Ammon's horn (tissue), 1 donor: ENCODE measurements around the gene TGFA.

Experiments
- DNase-seq: peaks from one replicate; pipeline ENCODE4 v3.0.0-alpha.2; 2016; ENCODE audit warnings: low spot score

TGFA gene

GRCh38 chr2:70463581-70463980 is 90.0 kb downstream of the TGFA start:
- DNase-seq = no peak

GRCh38 chr2:70461981-70462876 is 91.4 kb downstream of the TGFA start:
- DNase-seq = no peak

GRCh38 chr2:70461414-70461813 is 92.2 kb downstream of the TGFA start:
- no peak for DNase-seq

DNA sequence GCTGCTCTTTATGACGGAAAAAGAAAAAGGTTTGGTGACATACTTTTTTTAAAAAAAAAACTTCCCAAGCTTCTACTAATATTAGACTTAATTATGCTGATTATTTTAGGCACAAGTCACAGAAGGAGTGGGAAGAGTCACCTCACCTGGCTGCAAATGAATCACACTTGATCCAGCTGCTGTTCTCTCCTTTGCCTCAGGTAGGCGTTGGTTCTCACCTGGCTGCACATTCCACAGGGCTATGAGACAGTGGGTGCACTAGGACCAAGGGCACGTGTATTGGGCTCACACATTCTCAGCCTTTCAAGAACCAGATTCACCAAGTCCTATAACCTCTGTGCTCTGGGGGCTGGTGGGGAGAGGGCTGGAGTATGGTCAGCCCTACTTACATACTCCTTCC is 93.3 kb downstream of the TGFA start:
- no peak for DNase-seq

DNA sequence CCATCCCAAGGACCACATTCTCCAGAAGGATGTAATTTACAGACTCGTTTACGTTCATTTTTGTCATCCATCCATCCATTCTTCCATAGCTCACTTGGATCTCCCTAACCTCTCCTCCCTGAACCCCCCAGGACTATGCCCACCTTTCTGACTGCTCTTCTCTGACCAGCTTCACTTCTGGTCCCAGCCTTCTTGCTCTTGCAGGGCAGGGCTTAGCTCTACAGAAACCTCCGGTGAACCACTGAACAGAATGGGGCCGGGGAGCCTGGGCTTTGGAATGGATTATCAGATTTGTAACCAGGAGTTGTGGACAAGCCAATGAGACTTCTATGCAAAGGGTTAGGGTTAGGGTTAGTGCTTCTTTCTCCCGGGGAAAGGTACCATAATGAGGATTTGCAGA is 95.0 kb downstream of the TGFA start:
- DNase-seq = no peak

GRCh38 chr2:70456585-70457495 is 96.8 kb downstream of the TGFA start:
- DNase-seq = peak; percentile 24

- no peak for DNase-seq
These were observed 98.6 kb downstream of the TGFA start for GRCh38 chr2:70454936-70455544.

DNA sequence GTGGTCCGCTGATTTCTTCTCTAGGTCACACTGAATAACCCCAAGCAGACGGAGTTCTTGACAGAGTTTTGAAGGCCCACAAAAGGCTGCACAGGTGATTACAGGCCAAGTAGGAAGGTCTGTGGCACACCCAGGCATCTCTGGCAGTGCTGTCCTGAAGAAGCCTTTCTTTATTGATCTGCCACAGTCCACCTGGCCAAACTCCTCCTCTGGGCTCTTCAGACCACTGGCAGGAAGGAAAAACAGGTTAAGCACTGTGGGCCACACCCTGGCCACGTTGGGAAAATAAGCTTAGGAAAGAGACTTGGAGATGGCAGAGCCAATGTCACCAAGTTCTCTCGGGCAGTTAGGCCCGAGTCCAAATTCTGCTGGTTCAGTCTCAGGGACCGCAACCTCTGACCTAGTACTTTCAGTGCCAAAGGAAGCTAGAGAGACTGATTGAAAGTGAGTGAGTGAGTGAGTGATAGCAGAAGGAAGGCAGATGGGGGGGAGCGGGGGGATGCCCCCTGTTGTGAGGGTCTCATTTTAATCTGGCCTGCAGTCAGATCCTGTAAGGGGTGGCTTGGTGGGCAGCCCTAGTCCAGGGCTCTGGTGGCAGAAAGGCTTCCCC is 102.9 kb downstream of the TGFA start:
- DNase-seq = no peak

DNA sequence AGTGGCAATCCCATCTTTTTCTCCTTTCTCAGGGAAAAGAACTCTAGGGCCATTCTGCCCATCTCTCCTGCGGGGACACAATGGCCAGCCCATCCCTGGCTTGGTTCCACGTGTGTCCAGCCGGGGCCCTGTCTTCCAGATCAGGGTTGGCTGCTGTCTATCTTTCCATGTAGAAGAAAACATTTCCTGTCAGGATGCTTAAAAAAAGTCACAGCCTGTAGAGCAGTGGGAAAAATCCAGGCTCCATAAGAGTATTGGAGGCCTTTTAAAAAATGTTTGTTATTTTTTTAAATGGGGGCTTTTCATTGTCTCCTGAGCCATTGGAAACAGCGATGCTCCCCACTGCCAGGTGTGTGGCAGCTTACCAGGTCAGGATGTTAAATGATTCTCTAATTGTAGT is 105.6 kb downstream of the TGFA start:
- no peak for DNase-seq

DNA sequence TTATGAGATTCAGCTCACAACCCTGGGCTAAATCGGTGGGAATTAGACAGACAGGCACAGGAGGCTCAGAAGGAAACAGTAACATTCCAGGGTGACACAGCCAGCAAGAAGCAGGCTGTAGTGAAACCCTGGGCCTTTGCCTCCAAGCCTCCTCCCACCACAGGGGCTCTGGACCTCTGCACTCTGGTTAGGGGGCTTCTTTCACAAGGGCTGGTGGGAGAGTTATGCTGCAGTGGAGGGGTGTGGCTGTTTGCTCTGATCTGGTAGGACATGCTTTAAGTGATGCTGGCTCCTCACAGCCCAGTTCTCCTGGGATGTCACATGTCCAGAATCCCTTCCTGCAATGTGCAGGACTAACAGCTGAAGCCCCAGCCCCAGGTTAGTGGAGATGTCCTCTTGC is 109.9 kb downstream of the TGFA start:
- DNase-seq = no peak

GRCh38 chr2:70443078-70443465 is 110.6 kb downstream of the TGFA start:
- DNase-seq = no peak

DNA sequence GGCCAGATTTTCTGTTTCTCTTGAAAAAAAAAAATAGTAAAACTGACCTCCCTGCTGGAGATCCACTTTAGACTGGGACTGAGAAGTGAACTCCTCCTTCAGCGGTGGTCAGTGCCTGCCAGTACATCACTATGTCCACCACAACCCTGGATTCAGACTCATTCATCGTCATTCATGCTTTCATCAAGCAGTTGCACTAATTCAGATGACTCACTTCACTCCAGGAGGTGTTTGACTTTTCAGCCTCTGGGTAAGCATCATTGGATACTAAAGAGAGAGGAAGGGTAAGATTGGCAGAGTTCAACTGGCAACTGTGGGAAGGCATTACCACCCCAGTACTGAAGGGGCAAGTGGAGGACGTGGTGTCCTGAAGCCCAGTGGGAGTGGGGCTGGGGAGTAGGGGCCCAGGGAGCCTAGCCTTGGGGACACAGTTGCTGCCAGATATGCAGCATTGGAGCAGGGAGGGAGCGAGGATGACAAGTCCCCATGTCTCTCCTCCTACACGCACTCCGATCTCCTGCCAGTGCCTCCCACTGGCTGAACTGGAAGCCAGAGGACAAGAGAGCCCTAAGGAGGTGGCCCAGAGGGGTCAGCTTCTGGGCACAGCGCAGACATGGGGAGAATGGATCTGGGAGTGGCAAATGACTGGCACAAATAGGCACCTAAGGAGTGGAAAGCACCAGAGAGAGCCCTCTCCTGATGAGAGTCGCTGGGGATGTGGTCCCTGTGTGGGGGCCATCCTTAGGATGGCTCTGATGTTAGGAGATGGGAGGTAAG is 111.1 kb downstream of the TGFA start:
- DNase-seq = no peak

DNA sequence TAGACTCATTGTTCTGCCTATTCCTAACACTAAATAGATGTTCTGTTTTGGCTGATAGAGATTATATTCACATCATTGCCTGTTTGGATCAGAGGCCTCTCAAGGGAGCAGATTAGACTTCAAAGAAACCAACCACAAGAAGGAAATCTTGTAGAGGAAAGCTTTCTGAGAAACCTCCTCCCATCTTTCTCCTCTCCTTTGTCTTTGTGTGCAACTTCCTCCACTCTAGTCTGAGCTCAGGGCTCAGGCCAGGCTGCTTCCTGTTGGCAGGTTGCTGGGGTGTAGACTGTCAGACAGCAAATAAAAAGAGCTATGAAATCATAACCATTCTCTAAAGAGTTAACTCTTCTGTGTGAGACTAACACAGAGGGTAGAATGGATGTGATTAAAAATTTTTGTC is 113.0 kb downstream of the TGFA start:
- DNase-seq = no peak

GRCh38 chr2:70435138-70435537 is 118.5 kb downstream of the TGFA start:
- DNase-seq = no peak

- DNase-seq = no peak
These were observed 120.3 kb downstream of the TGFA start for GRCh38 chr2:70433315-70433714.

DNA sequence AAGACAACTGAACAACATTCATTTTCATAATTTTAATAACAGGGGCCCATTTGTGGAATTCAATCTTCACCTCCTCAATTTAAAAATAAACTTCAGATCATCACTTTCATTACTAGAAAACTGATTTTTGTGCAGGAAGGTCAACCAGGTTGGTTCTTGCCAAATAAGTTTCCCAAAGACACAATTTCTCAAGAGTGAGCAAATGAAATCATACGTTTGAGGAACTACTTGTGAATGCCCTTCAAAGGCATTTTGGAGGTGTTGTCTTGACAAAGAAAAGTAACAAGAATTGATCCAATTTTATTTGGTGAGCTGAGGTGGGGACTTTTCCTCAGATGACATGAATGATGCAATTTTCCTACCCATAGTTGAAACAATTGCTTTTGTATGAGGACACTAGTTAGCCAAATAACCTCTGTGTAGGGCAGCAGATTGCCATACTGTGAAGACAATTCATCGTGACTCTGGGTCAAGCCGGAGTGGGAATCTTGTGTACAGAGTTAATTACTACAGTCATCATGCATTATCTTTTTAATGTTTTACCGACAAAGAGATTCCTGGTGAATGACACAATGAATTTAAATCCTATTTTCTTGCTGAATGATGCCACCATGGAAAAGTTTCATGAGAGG is 121.8 kb downstream of the TGFA start:
- no peak for DNase-seq

DNA sequence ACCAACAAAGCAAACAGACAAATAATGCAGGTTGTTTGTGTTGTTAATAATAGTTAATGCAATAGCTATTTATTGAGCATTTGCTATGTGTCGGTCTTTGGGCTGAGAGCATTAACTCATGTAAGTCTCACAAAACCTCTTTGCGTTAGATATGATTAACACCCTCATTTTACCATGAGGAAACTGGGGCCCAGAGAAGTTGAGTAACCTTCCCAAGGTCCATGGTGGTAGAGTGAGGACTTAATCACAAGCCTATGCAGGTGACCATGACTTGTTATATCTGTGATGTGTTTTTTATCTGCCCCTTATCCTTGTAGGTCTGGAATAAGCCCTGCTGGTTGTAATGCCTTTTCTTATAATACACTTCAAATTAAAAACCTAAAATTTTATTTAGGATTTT is 127.3 kb downstream of the TGFA start:
- no peak for DNase-seq

DNA sequence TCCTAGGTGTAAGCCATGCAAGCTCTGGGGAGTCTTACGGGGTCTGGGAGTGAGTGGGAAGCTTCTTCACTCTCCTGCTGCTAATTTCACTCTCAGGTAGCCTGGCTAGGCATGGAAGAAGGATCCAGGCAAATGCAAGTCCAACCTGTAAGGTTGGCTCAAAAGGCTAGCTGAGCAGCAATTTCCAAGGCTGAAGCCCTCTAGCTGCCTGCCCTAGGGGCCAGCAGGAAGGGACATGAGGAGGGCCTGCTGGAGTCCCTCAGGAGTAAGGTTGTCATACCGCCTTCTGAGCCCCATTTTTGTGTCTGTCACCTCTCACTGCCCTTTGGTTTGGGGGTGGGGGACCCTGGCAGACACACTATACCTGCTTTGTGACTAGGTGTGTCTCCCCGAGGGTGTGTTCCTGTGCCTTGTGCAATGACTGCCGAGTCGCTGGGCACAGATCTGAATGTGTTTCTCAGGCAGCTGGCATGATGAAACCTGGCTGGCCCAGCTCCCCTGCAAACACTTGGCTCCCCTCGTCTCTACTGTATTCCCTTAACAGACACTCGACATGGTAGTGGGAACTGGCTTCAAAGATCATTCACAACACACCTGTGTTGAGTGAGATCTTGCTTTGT is 127.8 kb downstream of the TGFA start:
- no peak for DNase-seq

DNA sequence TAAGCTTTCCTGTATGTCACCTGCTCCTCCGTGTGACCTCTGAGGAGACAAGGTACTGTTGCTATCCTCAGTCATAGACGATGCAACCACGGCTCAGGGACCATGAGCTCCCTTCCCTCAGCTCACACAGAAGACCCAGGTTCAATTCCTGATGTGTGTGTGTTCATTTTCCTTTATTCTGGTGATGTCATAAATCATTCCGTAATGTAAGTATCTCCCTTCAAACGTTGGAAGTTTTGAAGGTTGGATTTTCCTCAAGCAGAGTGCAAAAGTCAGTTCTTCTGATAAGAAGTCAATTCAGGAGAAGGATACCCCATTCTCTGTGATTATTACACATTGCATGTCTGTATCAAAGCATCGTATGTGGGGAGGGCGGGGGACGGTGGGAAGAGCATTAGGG is 132.9 kb downstream of the TGFA start:
- DNase-seq = no peak

GRCh38 chr2:70420143-70420542 is 133.5 kb downstream of the TGFA start:
- DNase-seq = no peak
